HepG2 (cell line): ENCODE data around the gene ADCY1. TPM values are rescaled to one million over a fixed set of nuclear protein-coding genes. Genes with fewer than 3 reads are reported as not detected.

Experiments used
- ATAC-seq: fragments of 200-7000 bp; cut with Tn5 transposase; 3 replicates; pipeline ENCODE4 v1.9.1; 2020; ENCODE audit warnings: mild to moderate bottlenecking, moderate library complexity
- BruUV-seq: library from RNA; stranded (reverse); fragments of 400-500 nt; replicated peaks from 2 replicates; lab custom pipeline; 2021; lab: Mats Ljungman, UMichigan
- CTCF ChIA-PET: fragments of 300-600 bp; formaldehyde crosslinking; extraction: SDS; loops from one replicate; lab custom pipeline; 2021; ENCODE audit warnings: low total read pairs, inconsistent platforms, low intra/inter-chr PET ratio; lab: Yijun Ruan, JAX
- POLR2A ChIA-PET: fragments of 350-600 bp; sonication (Branson Sonifier 250); formaldehyde crosslinking; loops from one replicate; lab custom pipeline; 2020; ENCODE audit warnings: antibody characterized with exemption, inconsistent platforms; lab: Yijun Ruan, JAX
- DNase-seq: peaks from one replicate; pipeline ENCODE4 v3.0.0-alpha.2; 2015; ENCODE audit warnings: low spot score
- FAIRE-seq: peaks from 3 replicates; lab custom pipeline; 2011; peaks lifted over from hg19 to GRCh38; lab: Jason Lieb, UNC
- H2AFZ ChIP-seq: one replicate; pipeline ENCODE4 v1.6.1; 2011; ENCODE audit warnings: low read length, inconsistent platforms
- H3K27ac ChIP-seq: fragments of 300-600 bp; 3 replicates; pipeline ENCODE4 v1.8.0; 2011; ENCODE audit warnings: mixed run types, mild to moderate bottlenecking, mixed read lengths, low read length, inconsistent platforms; ENCODE audit not compliant: insufficient read depth; ENCODE audit errors: extremely low read length
- H3K27me3 ChIP-seq, 2 experiments: fragments of 200-600 bp in 1 of 2; 2 replicates in 1 of 2; 3 replicates in 1 of 2; pipeline versions ENCODE4 v1.6.0 to v1.8.0; 2011; ENCODE audit warnings: low read length in 2 of 2, mild to moderate bottlenecking in 2 of 2, moderate library complexity in 2 of 2, inconsistent platforms in 1 of 2; ENCODE audit not compliant: insufficient read depth in 2 of 2, control insufficient read depth in 1 of 2
- H3K36me3 ChIP-seq, 2 experiments: fragments of 200-600 bp in 1 of 2; replicated peaks in 1 of 2; 2 replicates in 1 of 2; 3 replicates in 1 of 2; pipeline versions ENCODE4 v1.5.1 to v1.8.0; 2011; ENCODE audit warnings: low read length in 2 of 2, inconsistent platforms in 1 of 2; ENCODE audit not compliant: insufficient read depth in 2 of 2, control insufficient read depth in 1 of 2
- H3K4me1 ChIP-seq: 2 replicates; pipeline ENCODE4 v1.5.1; 2012; ENCODE audit warnings: low read length, inconsistent platforms; ENCODE audit not compliant: insufficient read depth
- H3K4me2 ChIP-seq: 2 replicates; pipeline ENCODE4 v1.6.0; 2011; ENCODE audit warnings: low read depth, low read length, inconsistent platforms
- H3K4me3 ChIP-seq, 3 experiments: fragments of 200-600 bp in 1 of 3; sonication (generic), shearing (Covaris generic) in 1 of 3; replicated peaks in 1 of 3; 2 replicates each; pipeline ENCODE4 v1.5.1; 2011 to 2016; ENCODE audit warnings: low read length in 3 of 3, inconsistent platforms in 2 of 3, low read depth in 2 of 3, mild to moderate bottlenecking in 2 of 3, control low read depth in 1 of 3, mixed read lengths in 1 of 3; ENCODE audit not compliant: insufficient read depth in 1 of 3
- H3K79me2 ChIP-seq: one replicate; pipeline ENCODE4 v1.6.1; 2011; ENCODE audit warnings: low read length, inconsistent platforms; ENCODE audit not compliant: insufficient read depth
- H3K9ac ChIP-seq: 2 replicates; pipeline ENCODE4 v1.6.0; 2011; ENCODE audit warnings: mild to moderate bottlenecking, low read depth, low read length, inconsistent platforms; ENCODE audit not compliant: insufficient read depth
- H3K9me3 ChIP-seq: 2 replicates; pipeline ENCODE4 v1.5.1; 2012; ENCODE audit warnings: mild to moderate bottlenecking, low read length
- H4K20me1 ChIP-seq: 2 replicates; pipeline ENCODE4 v1.6.0; 2011; ENCODE audit warnings: inconsistent platforms, mild to moderate bottlenecking, low read length, moderate library complexity; ENCODE audit not compliant: insufficient read depth
- CBX2 ChIP-seq, 2 experiments: fragments of 200-600 bp in 1 of 2; sonication (generic); formaldehyde crosslinking in 1 of 2; IDR thresholded peaks; 2 replicates each; pipeline versions ENCODE4 v1.7.0 to v1.8.1; 2018 to 2022; ENCODE audit warnings: low read depth in 2 of 2, low read length in 1 of 2, mild to moderate bottlenecking in 1 of 2, missing genetic modification reagents in 1 of 2
- CHD2 ChIP-seq: IDR thresholded peaks from 2 replicates; pipeline ENCODE4 v1.6.1; 2011; ENCODE audit warnings: low read depth, low read length, improper control_type of control experiment
- FOXA3 ChIP-seq: IDR thresholded peaks from 2 replicates; pipeline ENCODE4 v1.6.1; 2016; ENCODE audit warnings: missing genetic modification reagents, missing compliant biosample characterization
- KDM4B ChIP-seq: sonication (generic); formaldehyde crosslinking; IDR thresholded peaks from 2 replicates; pipeline ENCODE4 v1.4.0; 2020; ENCODE audit warnings: missing genetic modification reagents
- MIER2 ChIP-seq: IDR thresholded peaks from 2 replicates; pipeline ENCODE4 v1.6.1; 2016; ENCODE audit warnings: missing biosample characterization, missing genetic modification reagents
- REL ChIP-seq: sonication (generic); formaldehyde crosslinking; conservative IDR thresholded peaks from 2 replicates; pipeline ENCODE4 v1.8.0; 2022; ENCODE audit warnings: mild to moderate bottlenecking, missing genetic modification reagents, moderate library complexity
- TOE1 ChIP-seq: sonication (generic); formaldehyde crosslinking; IDR thresholded peaks from 2 replicates; pipeline ENCODE4 v1.4.0; 2020; ENCODE audit warnings: mild to moderate bottlenecking, missing genetic modification reagents
- TRAFD1 ChIP-seq: sonication (generic); formaldehyde crosslinking; IDR thresholded peaks from 2 replicates; pipeline ENCODE4 v1.5.1; 2020; ENCODE audit warnings: missing genetic modification reagents, mild to moderate bottlenecking, borderline replicate concordance
- YEATS4 ChIP-seq: sonication (generic); formaldehyde crosslinking; IDR thresholded peaks from 2 replicates; pipeline ENCODE4 v1.4.0; 2020; ENCODE audit warnings: missing genetic modification reagents, borderline replicate concordance
- ZBTB14 ChIP-seq: sonication (generic); formaldehyde crosslinking; IDR thresholded peaks from 2 replicates; pipeline ENCODE4 v1.4.0; 2020; ENCODE audit warnings: missing genetic modification reagents
- ZBTB3 ChIP-seq: sonication (generic); formaldehyde crosslinking; IDR thresholded peaks from 2 replicates; pipeline ENCODE4 v1.4.0; 2020; ENCODE audit warnings: low read depth, mild to moderate bottlenecking, moderate library complexity, missing genetic modification reagents, borderline replicate concordance
- ZNF260 ChIP-seq: sonication (generic); formaldehyde crosslinking; IDR thresholded peaks from 2 replicates; pipeline ENCODE4 v1.4.0; 2020; ENCODE audit warnings: missing genetic modification reagents, low read depth, mild to moderate bottlenecking, borderline replicate concordance
- ZNF276 ChIP-seq: sonication (generic); formaldehyde crosslinking; IDR thresholded peaks from 2 replicates; pipeline ENCODE4 v1.4.0; 2020; ENCODE audit warnings: mild to moderate bottlenecking, low read depth, missing genetic modification reagents
- WGBS: methylation state at CpG from one replicate; pipeline ENCODE4 v1.1.6; 2017; ENCODE audit warnings: low lambda C conversion rate; 5-methylcytosine and 5-hydroxymethylcytosine counted together
- in situ Hi-C: cut with HindIII; loops from 2 replicates; pipeline ENCODE4 v1.10.0; 2017; ENCODE audit warnings: low pct_unique_long_range_greater_than_20kb; ENCODE audit not compliant: extremely low pct_ligation_motif_present
- intact Hi-C: fragments of 100-400 bp; cut with micrococcal nuclease; formaldehyde crosslinking; loops from one replicate; pipeline ENCODE4 v1.10.0; 2022; ENCODE audit not compliant: unreplicated experiment
- polyA plus RNA-seq, 8 experiments: library from polyadenylated mRNA; depleted of rRNA in 3 of 8; stranded (reverse) in 7 of 8; unstranded in 1 of 8; fragments of >200 nt; fragmentation: Illumina TruSeq in 4 of 8; extraction: Trizol in 4 of 8; gene quantifications; 2 replicates each; pipeline versions ENCODE4 v1.2.1 to v1.2.3, GENCODE V29; 2011 to 2016; ENCODE audit warnings: low read depth in 4 of 8, missing spikeins in 1 of 8, mixed read lengths in 1 of 8; ENCODE audit not compliant: insufficient read depth in 1 of 8
- total RNA-seq, 5 experiments: library from RNA; depleted of rRNA; stranded (reverse); fragments of >200 nt; fragmentation: Illumina TruSeq; extraction: Trizol; gene quantifications; 2 replicates each; pipeline ENCODE4 v1.2.3, GENCODE V29; 2016; ENCODE audit warnings: low read depth in 1 of 5

Gene ADCY1
- total and polyA plus RNA-seq, 2 of the 13 experiments (the other 11 are each of a cell fraction or from before 2014, with no cell fraction given) = 0.80 to 1.2 TPM

- Histone ChIP-seq H3K9ac (no peak overlapping the region), H2AFZ (no peak overlapping the region), H3K4me2 (no peak overlapping the region)
- DNase-seq = no peak
- in situ Hi-C loops = no loop called here
- ATAC-seq = no peak
- no TSS peak for BruUV-seq
- TF ChIP-seq YEATS4 (CRISPR knock-in tag) (no peak), KDM4B (CRISPR knock-in tag) (no peak), REL (CRISPR knock-in tag) (no peak), ZNF276 (CRISPR knock-in tag) (no peak), MIER2 (CRISPR knock-in tag) (no peak), TOE1 (CRISPR knock-in tag) (no peak), CHD2 (no peak), TRAFD1 (no peak), ZBTB3 (no peak), ZNF260 (CRISPR knock-in tag) (no peak), ZBTB14 (CRISPR knock-in tag) (no peak), FOXA3 (CRISPR knock-in tag) (no peak), CBX2 (IDR thresholded peaks at IDR 0.05; ENCODE audit: low read depth, low read length) (no peak), CBX2 (CRISPR knock-in tag; IDR thresholded peaks at IDR 0.05; ENCODE audit: low read depth) (no peak)
- TF ChIP-seq, all 625 proteins: peak for 0
- POLR2A ChIA-PET = no interaction called here
- peaks cover 7% of the 10 kb centered on the region for H3K4me1 ChIP-seq
- H3K27ac ChIP-seq = no peak overlapping the region
- H3K36me3 ChIP-seq = no peaks in the 10 kb centered on the region
- no peaks in the 10 kb centered on the region for H3K9me3 ChIP-seq
- 57% methylated on average over 4 of the region's 13 CpGs for WGBS
- no peaks in the 10 kb centered on the region for H3K79me2 ChIP-seq
- FAIRE-seq = no peak
- no peak overlapping the region for H3K4me3 ChIP-seq
- peaks cover 2 to 5% of the 10 kb centered on the region in 2 experiments; a peak in 3 of 5 replicates for H3K27me3 ChIP-seq
- intact Hi-C loops = no loop called here
- no peaks in the 10 kb centered on the region for H4K20me1 ChIP-seq
- CTCF ChIA-PET = no interaction called here
Observed at GRCh38 chr7:45710271-45711160, 136.3 kb downstream of the ADCY1 start.
